Occipital lobe (tissue), 2 donors: ENCODE results near the gene GNA12. TPM values are rescaled to one million over a fixed set of nuclear protein-coding genes. Genes with fewer than 3 reads are reported as not detected.

ENCODE experiments used
- DNase-seq: peaks from one replicate; lab custom pipeline; 2025; lab: John Stamatoyannopoulos, UW
- total RNA-seq: library from RNA; depleted of rRNA; stranded (reverse); fragments of >200 nt; gene quantifications from one replicate; pipeline ENCODE4 v1.2.3, GENCODE V29; 2014

The GNA12 gene
- total RNA-seq, 1 donor from 2014 or later, result 15.3 TPM

DNA sequence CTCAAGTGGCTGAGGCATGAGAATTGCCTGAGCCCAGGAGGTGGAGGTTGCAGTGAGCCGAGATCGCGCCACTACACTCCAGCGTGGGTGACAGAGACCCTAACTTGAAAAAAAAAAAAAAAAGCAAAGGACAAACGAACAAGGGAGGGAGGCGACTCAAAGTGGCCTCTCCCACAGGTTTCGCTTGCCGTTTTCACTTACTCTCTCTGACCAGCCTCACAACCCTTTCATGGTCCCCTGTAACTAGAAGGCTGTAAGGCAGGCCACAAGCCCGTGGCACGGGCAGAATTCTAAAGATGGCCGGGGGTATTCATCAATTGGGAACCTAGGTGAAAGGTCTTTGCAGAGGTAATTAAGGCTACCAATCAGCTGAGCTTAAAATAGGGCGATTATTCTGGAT lies 25.5 kb downstream of the GNA12 start:
- DNase-seq, result no peak

DNA sequence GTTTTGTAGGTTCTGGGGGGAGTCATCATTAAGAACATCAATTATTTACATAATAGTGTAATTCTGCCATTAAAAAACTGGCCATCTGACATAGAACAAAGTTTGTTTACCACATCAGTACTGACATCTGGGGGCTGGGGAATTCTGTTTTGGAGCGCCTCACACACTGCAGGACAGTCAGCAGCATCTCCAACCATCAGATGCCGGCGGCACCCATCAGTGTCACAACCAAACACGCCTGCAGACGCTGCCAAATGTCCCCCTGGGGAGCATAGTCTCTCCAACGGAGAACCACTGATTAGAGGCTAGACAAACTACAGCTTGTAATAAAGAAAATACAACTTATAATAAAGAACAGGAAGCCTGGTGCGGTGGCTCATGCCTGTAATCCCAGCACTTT lies 26.0 kb downstream of the GNA12 start:
- no peak for DNase-seq

DNA sequence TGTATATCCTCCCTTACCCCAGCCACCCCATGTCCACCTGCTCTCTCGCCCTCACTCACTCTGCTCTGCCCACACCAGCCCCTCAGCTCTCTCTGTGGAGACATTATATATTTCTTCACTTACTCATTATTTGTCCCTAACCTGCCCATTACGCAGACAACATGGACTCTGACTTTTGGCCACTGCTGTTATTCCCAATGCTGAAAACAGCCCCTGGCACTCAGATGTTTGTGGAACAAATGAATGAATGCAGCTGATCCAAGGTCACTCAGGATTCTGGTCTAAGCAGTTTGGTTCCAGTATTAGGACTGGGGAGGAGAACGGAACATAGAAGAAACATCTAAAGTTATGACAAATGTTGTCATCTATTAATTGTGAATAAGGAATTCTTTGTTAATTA lies 26.7 kb downstream of the GNA12 start:
- DNase-seq, result no peak

DNA sequence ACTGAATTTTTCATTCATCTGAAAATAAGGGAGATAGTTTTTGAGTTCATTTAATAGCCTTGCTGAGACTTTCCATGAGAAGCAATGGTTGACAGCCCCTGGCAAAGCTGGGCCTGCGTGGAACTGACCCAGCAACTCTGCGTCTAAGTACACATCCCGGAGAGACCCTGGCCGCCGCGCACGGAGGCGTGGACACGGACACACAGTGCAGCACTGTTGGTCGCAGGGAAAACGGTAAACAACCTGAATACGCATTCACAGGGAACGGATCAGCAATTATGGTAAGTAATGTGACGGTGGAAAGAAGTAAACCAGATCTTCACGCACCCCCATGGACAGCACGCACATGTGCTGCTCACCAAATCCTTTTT lies 28.2 kb downstream of the GNA12 start:
- no peak for DNase-seq

DNA sequence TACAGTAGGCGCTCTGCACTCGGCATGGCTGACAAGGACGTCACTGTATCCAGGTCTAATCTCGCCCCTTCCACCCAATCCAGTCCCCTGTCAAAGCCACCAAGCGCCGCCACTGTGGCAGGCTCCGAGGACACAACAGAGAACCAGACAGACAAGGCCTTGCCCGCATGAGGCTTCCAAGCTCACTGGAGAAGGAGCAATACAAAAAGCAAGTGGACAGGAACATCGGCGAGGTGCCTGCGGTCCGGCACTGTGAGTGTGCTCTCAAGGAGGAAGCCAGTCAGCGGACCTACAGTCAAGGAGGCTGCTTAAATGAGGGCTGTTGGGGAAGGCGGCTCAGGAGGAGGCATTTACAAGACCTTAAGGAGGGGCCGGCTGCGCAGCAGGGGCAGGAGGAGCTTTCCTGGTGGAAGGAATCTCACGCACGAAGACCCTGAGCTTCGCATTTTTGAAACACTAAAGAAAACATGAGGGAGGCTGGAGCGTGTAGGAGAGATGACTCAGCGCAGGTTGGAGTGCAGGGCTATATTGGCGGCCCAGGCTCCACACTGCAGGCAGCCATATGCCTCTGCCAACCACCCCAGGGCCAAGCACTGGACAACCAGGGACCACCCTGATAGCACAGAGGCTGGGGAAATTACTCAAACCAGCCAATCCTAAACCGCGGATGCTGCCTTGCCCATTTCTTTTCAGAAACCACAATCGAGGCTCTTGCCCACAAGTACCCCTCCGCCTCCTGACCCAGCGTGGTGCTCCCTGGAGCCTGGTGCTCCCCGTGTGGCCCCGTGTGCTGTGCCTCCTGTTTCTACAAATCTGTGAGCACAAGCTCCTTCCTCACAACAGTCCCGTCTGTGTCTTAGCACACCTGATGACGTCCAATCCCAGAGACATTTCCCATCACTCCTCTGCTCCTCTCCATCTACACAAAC lies 28.9 kb downstream of the GNA12 start:
- no peak for DNase-seq

DNA sequence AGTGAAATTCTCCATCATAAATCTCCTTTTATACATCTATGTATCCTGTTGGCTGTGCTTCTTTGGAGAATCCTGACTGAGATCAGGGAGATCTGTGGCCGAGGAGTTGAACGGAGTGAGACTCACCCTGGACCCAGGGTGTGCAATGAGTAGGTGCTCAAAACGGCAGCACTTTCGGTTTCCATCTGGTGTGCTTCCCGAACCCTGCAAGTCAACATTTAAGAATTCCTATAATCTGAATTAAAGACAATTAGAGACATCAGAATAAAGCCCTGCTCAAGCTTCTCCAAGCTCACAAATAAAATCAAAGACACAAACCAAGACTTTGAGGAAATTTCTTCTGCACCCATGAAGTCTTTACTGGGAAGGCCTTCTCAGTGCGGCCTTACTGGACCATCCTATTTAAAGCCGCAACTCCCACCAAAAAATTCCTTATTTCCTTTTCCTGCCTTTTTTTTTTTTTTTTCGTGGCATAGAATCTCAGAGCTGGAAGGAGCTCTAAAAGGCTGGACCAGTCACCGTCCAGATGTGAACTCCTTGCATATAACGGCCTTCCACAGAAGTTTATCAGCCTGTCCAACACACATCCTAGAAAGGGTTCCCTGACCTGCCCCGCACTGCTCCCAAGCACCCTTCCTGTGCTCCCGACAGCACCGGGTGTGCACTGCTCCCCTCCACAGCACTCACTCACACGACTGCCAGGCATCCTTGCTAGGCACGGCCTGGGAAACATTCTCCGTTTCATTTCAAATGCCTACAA lies 29.7 kb downstream of the GNA12 start:
- no peak for DNase-seq

DNA sequence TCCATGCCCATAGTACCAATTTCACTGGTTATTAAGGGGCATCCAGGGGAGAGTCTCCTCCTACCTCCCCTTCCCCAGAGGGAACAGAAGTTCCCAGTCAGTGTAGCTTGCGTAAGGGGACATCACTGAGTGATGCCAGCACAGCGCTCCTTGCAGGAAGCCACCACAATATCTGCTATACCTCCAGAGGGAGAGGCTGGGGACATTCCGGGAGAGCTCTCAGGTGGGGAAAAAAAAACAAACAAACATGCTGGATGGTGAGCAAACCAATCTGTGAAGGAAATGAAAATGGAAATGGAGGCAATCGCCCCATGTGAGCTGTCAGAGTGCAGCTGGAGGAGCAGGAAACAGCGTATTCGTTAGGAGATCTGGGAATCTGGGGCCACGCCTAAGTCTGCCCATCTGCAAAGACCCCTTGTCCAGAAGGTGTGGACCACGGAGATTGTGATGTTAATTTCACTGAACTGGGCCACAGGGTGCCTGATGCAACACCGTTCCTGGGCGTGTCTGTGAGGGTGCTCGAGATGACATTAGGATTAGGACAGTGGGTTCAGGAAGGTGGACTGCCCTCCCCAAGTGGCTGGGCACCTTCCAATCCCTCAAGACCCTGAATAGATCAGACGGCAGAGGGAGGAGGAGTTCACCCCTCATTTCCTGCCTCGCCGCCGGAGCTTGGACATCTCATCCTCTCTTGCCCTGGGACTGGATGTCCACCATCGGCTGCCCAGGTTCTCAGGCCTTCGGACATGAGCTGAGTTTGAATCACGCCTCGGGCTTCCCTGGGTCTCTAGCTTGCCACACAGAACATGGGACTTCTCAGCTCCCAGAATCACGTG lies 30.5 kb downstream of the GNA12 start:
- DNase-seq, result no peak

DNA sequence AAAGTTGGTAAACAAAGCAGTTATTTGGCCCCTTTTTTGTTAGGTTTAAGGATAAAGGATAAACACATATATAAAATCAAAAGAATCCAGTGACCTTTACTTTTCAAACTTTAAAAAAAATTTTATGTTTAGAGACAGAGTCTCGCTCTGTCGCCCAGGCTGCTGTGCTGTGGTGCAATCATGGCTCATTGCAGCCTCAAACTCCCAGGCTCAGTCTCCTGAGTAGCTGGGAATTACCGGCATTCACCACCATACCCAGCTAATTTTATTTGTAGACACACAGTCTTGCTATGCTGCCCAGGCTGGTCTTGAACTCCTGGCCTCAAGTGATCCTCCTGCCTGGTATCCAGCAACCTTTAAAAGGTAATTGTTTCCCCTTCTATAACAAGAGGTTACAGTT lies 31.3 kb downstream of the GNA12 start:
- DNase-seq, result no peak

DNA sequence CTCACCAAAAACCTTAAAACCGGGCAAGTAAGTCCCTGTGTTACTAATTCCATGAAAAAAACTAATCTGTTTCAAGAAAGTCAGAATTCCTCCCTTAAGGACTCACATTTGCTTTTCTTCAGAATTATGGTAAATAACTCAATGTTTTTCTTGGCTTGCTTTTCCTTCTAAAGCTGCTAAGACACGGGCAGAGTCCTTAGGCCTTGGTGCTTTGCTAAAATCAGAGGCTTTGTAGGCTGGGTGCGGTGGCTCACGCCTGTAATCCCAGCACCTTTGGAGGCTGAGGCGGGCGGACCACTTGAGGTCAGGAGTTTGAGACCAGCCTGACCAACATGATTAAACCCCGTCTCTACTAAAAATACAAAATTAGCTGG lies 32.0 kb downstream of the GNA12 start:
- DNase-seq, result no peak

DNA sequence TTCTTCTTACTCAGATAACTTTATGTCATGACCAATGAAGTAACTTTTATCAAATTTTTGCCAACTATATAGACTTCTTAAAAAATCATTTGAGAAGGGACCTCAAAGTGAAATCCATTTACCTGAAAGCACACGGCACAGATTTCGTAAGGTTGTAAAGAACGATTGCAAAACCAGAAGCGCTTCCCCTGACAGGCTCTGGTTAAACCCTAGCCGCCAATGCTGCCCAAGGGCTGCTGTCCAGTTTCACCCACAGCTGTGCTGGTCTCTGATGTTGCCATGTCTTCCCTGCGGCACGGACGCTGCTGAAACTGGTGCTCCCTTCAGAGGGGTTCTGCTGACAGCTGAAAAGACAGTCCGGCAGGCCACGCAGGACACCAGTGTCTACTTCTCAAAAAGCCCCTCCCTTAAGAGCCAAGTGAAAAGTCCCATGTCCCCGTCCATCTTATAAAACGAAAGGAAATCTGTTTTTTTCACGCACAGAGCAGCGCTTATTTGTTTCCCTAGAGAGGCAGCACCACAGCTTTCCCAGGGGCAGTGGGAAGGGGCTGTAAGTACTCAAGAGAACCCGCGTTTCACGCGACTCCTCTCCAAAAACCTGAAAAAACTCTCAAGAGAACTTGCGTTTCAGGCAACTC lies 32.5 kb downstream of the GNA12 start:
- no peak for DNase-seq

DNA sequence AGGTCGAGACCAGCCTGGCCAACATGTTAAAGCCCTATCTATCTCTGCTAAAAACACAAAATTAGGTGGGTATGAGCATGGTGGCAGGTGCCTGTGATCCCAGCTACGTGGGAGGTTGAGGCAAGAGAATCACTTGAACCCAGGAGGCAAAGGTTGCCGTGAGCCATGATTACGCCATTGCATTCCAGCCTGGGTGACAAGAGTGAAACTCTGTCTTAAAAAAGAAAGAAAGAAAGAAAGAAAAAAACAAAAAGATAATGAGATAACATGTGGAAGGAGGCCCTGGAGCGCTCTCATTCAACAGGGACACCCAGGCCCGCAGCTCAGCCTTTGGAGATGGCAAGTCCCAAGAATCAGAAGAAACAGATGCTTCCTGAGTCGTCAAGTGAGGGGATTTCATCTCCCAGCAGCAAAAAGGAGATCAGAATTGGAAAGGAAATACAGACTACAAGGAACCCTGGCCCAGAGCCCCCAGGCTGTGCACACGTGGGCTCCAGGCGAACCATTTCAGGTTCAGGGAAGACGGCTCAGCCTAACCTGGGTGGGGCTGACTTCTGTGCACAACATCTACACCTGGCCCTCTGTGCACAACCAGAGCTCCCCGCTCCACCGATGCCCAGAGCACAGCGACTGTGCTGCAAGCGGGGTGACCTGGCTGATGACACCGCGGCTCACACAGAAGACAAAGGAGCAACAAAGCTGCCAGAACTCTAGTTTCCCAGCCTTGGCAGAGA lies 33.3 kb downstream of the GNA12 start:
- no peak for DNase-seq

DNA sequence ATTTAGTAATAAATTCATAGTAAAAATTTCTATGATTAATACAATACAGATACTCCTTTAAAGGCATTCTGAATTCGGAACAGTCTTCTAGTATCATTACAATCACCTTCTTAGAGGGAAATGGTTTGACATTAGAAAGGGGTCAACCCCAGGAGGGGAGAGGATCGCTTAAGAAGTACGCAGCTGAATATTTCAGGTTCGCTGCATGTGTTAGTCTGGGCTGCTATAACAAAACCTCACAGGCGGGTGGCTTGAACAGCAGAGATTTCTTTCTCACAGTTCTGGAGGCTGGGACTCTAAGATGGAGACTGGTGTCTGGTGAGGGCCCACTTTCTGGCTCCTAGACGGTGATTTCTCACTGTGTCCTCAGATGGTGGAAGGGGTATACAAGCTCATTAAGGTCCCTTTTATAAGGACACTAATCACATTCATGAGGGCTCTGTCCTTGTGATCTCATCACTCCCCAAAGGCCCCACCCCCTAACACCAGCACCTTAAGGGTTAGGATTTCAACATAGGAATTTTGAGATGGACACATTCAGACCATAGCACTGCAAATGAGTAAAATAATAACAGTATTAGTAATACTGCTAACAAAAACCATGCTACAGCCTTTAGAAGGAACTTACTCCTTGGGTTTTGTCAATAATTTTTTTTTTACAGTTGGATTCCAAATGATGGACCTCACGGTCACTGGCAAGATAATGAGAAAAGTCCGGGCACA lies 34.0 kb downstream of the GNA12 start:
- DNase-seq, result no peak

DNA sequence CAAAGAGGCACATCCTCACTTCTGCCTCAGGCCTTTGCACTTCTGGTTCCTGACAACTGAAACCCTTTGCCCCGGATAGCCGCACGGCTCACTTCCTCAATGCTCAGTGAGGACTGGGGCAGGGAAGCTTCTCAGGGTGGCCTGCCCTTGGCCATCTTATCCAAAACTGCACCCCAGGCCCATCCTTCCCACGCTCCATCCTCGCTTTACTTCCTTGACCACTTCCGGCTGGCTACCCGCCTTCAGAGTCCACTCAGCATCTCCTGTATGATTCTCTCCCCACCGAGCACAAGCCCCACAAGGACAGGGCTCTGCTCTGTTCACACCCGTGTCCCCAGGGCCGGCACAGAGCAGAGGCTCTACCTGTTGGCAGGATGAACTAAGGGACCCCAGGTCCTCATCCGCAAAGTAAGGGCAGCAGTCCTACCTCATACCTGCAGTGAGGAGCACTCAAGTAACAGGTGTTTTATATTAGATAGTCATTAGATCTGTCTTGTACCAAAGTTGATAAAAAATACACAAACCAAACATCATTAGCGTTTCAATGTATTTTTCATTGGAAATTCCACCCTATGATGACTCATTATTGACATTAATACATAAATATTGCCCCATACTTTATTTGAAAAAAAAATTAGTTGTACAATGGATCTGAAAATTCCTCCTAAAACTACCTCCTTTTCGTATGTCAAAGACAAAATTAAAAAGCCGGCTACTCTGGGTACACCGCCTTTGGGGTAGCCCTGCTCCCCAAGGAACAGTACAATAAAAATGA lies 35.0 kb downstream of the GNA12 start:
- DNase-seq, result no peak

DNA sequence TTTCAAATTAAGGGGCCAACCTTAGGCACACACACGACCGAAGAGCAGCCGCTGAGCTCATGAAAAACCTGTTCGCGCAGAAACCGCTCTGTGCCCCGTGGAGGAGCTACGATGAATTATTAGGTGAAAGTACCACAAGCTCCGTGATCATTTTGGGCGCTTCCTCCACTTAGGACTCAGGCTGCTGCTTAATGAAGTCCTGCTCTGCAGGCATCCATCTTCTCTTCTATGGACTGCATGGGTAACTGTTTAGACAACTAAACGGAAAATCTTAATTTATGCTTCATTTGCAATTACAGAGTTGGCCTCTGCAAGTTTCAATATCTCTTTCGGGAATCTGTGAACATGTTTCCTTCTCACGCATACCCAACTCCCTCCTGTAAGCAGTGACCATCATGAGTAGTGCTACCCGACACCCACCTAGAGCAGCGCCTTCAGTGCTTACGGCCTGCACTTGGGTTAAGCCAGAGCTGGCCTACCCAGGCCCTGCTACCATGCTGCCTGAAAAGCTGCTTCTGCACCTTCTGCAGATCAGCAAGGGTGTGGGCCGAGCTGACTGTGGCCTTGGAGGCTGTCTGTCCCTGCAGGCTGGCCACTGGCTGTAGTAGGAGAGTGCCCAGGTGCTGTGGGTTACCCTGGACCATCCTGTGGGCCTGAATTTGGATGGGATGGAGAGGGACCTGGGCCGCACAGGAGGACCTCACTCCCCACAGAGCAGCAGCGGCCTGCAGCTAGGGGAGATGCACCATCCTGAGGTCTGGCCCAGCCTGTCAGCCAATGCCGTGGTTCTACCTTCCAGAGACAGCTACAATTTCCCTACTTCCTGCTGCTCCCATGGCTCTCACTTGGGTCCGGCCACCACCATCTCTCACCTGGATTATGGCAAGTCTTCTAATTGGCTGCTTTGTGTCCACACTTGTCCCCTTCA lies 36.0 kb downstream of the GNA12 start:
- DNase-seq, result no peak

DNA sequence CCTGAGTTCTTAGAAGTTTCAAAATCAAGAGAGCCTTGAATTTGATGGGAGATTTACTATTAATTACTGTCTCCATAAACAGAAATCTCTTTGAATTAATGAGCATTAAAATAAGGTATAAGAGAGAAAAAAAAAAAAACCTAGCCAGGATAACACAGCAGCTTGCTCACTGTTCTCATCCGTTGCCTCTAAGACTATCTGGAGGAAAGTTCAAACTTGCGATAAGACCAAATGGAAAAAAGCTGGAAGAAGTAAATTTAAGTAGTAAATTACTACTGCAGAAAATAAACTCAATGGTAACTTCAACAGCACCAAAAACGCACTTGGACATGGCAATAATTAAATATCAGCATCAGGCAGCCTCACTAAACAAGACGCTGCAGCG lies 36.7 kb downstream of the GNA12 start:
- DNase-seq, result no peak

DNA sequence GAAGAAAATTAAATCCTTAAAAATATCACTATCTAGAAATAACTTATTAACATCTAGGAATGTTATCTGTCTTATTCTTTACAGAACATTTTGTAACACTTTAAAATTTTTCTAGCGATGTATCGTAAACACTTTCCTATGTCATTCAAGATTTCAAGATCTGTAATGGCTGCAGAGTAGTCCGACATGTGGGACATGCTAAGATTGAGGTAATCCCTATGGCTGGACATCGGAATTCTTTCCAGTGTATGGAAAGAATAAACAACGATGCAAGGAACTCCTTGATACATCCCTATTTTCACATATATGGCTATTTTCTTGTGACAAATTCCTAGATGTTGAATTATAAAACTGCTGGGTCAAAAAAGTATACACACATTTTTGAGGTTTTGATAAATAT lies 37.5 kb downstream of the GNA12 start:
- DNase-seq, result no peak

DNA sequence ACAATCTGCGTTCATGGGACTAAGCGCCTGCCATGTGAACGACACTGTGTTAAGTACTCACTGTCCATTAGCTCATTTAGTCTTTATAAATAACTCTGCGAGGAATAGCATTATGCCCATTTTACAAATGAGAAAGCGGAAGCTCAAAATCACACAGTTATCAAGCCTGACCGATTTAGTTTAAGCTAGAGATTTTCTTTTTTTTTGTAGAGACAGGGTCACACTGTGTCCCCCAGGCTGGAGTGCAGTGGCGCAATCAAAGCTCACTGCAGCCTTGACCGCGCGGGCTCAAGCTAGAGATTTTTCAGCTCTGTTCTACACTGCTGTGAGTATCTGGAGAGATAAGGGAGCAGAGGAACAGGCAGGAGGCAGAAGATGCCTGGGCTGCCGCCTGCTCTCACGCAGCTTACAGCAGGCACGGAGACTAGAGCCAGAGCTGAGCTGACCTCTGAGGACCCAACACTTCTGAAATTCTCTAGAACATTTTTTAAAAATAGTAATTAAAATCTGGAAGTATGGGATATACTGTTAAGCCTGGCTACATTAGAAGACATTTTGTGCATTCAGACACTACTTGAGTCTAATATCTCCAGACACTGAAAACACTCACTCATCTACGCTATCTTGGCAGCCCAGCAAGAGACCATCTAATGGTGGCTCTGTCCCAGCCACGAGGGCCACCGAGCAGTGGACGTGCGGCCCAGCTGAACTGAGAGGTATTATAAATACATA lies 38.7 kb downstream of the GNA12 start:
- no peak for DNase-seq
